ENCODE results near the gene GRIN2A.

The GRIN2A gene

DNA sequence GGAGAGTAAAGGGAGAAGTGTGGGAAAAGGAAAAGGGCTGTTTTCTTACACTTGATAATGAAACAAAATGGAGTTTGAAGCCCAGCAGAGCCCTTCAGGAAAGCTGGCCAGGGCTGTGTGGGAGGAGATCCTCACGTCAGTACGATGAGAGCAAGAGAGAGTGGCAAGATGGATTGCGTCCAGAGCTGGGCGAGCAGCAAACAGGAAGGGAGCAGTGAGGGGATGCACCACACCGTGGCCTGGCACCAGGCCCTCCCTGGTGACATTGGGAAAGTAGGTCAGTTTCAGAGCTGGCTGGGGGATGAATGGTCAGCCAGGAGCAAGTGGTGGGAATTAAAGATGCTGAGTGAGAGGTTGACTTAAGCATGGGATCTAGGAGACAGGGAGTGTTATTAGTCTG, 273.6 kb downstream of the GRIN2A start:
- Histone ChIP-seq H3K36me3 (ENCODE audit: low read depth) (no peaks in the 10 kb centered on the region), H3K4me1 (ENCODE audit: insufficient read depth, poor library complexity, severe bottlenecking) (no peaks in the 10 kb centered on the region), H3K4me3 (ENCODE audit: severe bottlenecking) (no peak overlapping the region), H3K27ac (ENCODE audit: poor library complexity, severe bottlenecking) (no peak overlapping the region), H3K9me3 (ENCODE audit: severe bottlenecking) (no peaks in the 10 kb centered on the region), H3K27me3 (ENCODE audit: insufficient read depth, poor library complexity, severe bottlenecking) (peaks cover 2% of the 10 kb centered on the region)
- ATAC-seq (ENCODE audit: low read depth) = no peak
- DNase-seq (ENCODE audit: low spot score) = no peak
- TF ChIP-seq, protein P1, sequence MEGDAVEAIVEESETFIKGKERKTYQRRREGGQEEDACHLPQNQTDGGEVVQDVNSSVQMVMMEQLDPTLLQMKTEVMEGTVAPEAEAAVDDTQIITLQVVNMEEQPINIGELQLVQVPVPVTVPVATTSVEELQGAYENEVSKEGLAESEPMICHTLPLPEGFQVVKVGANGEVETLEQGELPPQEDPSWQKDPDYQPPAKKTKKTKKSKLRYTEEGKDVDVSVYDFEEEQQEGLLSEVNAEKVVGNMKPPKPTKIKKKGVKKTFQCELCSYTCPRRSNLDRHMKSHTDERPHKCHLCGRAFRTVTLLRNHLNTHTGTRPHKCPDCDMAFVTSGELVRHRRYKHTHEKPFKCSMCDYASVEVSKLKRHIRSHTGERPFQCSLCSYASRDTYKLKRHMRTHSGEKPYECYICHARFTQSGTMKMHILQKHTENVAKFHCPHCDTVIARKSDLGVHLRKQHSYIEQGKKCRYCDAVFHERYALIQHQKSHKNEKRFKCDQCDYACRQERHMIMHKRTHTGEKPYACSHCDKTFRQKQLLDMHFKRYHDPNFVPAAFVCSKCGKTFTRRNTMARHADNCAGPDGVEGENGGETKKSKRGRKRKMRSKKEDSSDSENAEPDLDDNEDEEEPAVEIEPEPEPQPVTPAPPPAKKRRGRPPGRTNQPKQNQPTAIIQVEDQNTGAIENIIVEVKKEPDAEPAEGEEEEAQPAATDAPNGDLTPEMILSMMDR (IDR thresholded peaks at IDR 0.05; ENCODE audit: poor library complexity, severe bottlenecking) = no peak

DNA sequence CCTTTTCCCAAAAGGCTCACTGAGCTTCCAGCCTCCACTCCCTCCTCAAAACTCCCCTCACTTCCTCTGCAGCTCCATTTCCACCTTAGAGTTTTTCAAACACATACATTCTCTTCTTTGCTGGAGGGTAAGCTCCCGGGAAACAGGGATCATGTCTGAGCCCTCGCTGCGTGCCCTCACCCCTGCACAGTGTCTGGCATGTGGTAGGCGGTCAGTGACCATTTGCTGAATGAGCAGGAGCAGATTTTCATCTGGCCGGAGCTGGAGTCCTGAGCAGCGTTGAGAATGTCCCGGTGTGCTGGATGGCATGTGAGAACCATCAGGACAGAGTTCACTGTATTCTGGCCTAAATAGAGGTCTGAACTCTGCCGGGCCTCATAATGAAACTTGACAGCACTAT, 274.5 kb downstream of the GRIN2A start:
- no peaks in the 10 kb centered on the region for H3K27me3 ChIP-seq (ENCODE audit: insufficient read depth, poor library complexity, severe bottlenecking)
- H3K27ac ChIP-seq (ENCODE audit: poor library complexity, severe bottlenecking) = no peak overlapping the region
- H3K9me3 ChIP-seq (ENCODE audit: severe bottlenecking) = no peaks in the 10 kb centered on the region
- H3K36me3 ChIP-seq (ENCODE audit: low read depth) = no peaks in the 10 kb centered on the region
- TF ChIP-seq, protein P1 (IDR thresholded peaks at IDR 0.05; ENCODE audit: poor library complexity, severe bottlenecking) = no peak
- no peak for DNase-seq (ENCODE audit: low spot score)
- no peak overlapping the region for H3K4me3 ChIP-seq (ENCODE audit: severe bottlenecking)
- H3K4me1 ChIP-seq (ENCODE audit: insufficient read depth, poor library complexity, severe bottlenecking) = no peaks in the 10 kb centered on the region
- ATAC-seq (ENCODE audit: low read depth) = no peak

DNA sequence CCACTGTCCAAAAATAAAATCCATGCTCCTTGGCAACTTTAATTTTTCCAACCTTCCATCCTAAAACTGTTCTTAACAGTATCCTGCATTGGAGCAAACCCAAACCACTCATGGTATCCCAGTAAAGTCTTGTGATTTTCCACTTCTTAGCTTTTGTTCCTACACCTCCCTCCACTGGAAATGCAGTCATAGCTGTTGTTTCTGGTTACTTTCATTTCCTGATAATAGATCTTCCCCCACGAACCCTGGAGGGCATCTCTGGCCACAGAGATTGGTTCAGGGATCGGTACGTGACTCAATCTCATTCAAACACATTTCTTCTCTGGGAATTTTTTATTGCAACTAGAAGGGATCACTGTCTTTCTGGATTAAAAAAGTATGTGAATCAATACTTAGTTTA, 276.0 kb downstream of the GRIN2A start:
- ATAC-seq (ENCODE audit: low read depth) (no peak), DNase-seq (ENCODE audit: low spot score) (no peak)
- TF ChIP-seq, protein P1 (IDR thresholded peaks at IDR 0.05; ENCODE audit: poor library complexity, severe bottlenecking) = no peak
- Histone ChIP-seq H3K9me3 (ENCODE audit: severe bottlenecking) (no peaks in the 10 kb centered on the region), H3K4me3 (ENCODE audit: severe bottlenecking) (no peak overlapping the region), H3K4me1 (ENCODE audit: insufficient read depth, poor library complexity, severe bottlenecking) (no peaks in the 10 kb centered on the region), H3K27ac (ENCODE audit: poor library complexity, severe bottlenecking) (no peak overlapping the region), H3K27me3 (ENCODE audit: insufficient read depth, poor library complexity, severe bottlenecking) (peaks cover 6% of the 10 kb centered on the region), H3K36me3 (ENCODE audit: low read depth) (no peaks in the 10 kb centered on the region)

DNA sequence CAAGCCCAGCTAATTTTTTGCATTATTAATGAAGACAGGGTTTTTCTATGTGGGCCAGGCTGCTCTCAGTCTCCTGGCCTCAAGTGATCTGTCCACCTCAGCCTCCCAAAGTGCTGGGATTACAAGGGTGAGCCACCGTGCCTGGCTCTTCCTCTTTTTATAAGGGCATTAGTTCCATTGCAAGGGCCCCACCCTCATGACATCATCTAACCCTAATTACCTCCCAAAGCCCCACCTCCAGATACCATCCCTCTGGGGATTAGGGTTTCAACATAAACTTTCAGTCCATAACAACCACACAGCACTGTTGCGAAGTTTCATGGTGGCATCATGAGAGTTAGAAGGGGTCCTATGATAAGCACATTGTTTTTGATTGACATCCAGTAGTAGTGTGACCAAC, 277.7 kb downstream of the GRIN2A start:
- Histone ChIP-seq H3K4me3 (ENCODE audit: severe bottlenecking) (no peak overlapping the region), H3K9me3 (ENCODE audit: severe bottlenecking) (no peaks in the 10 kb centered on the region), H3K27me3 (ENCODE audit: insufficient read depth, poor library complexity, severe bottlenecking) (peaks cover 9% of the 10 kb centered on the region), H3K4me1 (ENCODE audit: insufficient read depth, poor library complexity, severe bottlenecking) (no peaks in the 10 kb centered on the region), H3K27ac (ENCODE audit: poor library complexity, severe bottlenecking) (no peak overlapping the region), H3K36me3 (ENCODE audit: low read depth) (no peaks in the 10 kb centered on the region)
- ATAC-seq (ENCODE audit: low read depth) (no peak), DNase-seq (ENCODE audit: low spot score) (no peak)
- TF ChIP-seq, protein P1 (IDR thresholded peaks at IDR 0.05; ENCODE audit: poor library complexity, severe bottlenecking) = no peak

DNA sequence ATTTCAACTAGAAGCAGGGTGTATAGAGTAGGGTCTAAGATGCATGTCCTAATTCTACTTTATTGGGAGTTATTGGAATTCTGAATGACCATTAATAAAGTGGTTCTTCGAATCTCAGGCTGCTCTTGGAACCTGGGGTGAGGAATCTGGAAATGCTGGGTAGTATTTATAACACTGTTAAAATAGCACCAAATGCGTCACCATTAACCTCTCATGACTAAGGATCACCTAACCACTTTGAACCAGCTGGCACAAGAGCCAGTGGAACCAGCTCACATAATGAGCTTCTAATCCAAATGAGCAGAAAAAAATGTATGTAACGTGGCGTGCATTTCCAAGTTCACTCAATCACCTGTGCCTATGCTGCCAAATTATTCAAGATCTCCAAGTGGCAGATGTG, 281.7 kb downstream of the GRIN2A start:
- no peak overlapping the region for H3K27ac ChIP-seq (ENCODE audit: poor library complexity, severe bottlenecking)
- H3K27me3 ChIP-seq (ENCODE audit: insufficient read depth, poor library complexity, severe bottlenecking) = peaks cover 9% of the 10 kb centered on the region
- H3K9me3 ChIP-seq (ENCODE audit: severe bottlenecking) = no peaks in the 10 kb centered on the region
- DNase-seq (ENCODE audit: low spot score) (no peak), ATAC-seq (ENCODE audit: low read depth) (no peak)
- no peaks in the 10 kb centered on the region for H3K36me3 ChIP-seq (ENCODE audit: low read depth)
- H3K4me3 ChIP-seq (ENCODE audit: severe bottlenecking) = no peak overlapping the region
- H3K4me1 ChIP-seq (ENCODE audit: insufficient read depth, poor library complexity, severe bottlenecking) = no peaks in the 10 kb centered on the region
- TF ChIP-seq, protein P1 (IDR thresholded peaks at IDR 0.05; ENCODE audit: poor library complexity, severe bottlenecking) = no peak
